CD4-positive, alpha-beta T cell treated with Interleukin-10 for 1 hour (primary cell): Measurements from ENCODE around the gene PPIB.
"Not testable (repeated sequence)": the region's sequence is repeated elsewhere in the genome, so short reads cannot be mapped to it uniquely, and the experiment has no call there.

Source experiments
- DNase-seq: peaks from one replicate; pipeline ENCODE4 v3.0.0-alpha.2; 2020

The PPIB gene

GRCh38 chr15:64137226-64137833, 25.5 kb downstream of the PPIB start:
- DNase-seq = no peak

GRCh38 chr15:64136347-64136746, 26.5 kb downstream of the PPIB start:
- DNase-seq = no peak

- no peak for DNase-seq
These were observed 28.4 kb downstream of the PPIB start for GRCh38 chr15:64134345-64134829.

- no peak for DNase-seq
These were observed 29.0 kb downstream of the PPIB start for GRCh38 chr15:64133623-64134344.

- no peak for DNase-seq
These were observed 30.6 kb downstream of the PPIB start for GRCh38 chr15:64132217-64132616.

GRCh38 chr15:64131547-64131946, 31.3 kb downstream of the PPIB start:
- no peak for DNase-seq

GRCh38 chr15:64130159-64130558, 32.7 kb downstream of the PPIB start:
- DNase-seq = no peak

- DNase-seq = no peak
These were observed 35.1 kb downstream of the PPIB start for GRCh38 chr15:64127521-64128270.

GRCh38 chr15:64125978-64126377, 36.8 kb downstream of the PPIB start:
- DNase-seq = no peak

GRCh38 chr15:64122936-64123351, 39.9 kb downstream of the PPIB start:
- DNase-seq = no peak

- no peak for DNase-seq
These were observed 40.4 kb downstream of the PPIB start for GRCh38 chr15:64122444-64122843.

GRCh38 chr15:64121614-64122013, 41.2 kb downstream of the PPIB start:
- no peak for DNase-seq

- DNase-seq = not testable (repeated sequence)
These were observed 42.5 kb downstream of the PPIB start for GRCh38 chr15:64120322-64120721.

- DNase-seq = no peak
These were observed 44.9 kb downstream of the PPIB start for GRCh38 chr15:64117759-64118487.

GRCh38 chr15:64112904-64113303, 49.9 kb downstream of the PPIB start:
- no peak for DNase-seq

GRCh38 chr15:64112073-64112772, 50.6 kb downstream of the PPIB start:
- no peak for DNase-seq

- no peak for DNase-seq
These were observed 51.2 kb downstream of the PPIB start for GRCh38 chr15:64111679-64112050.

- no peak for DNase-seq
These were observed 51.7 kb downstream of the PPIB start for GRCh38 chr15:64110950-64111678.

GRCh38 chr15:64110108-64110701, 52.6 kb downstream of the PPIB start:
- DNase-seq = not testable (repeated sequence)

GRCh38 chr15:64107337-64107736, 55.5 kb downstream of the PPIB start:
- DNase-seq = no peak
